Tibial artery (tissue), 4 donors: ENCODE data around the gene EFCAB6.

ENCODE experiments used
- DNase-seq, 2 donors: peaks; one replicate each; pipeline ENCODE4 v3.0.0-alpha.2; 2019
- H3K27ac ChIP-seq, 2 donors: fragments of 200-600 bp; sonication (generic) in 1 of 2; 1 replicate in 1 of 2; 2 replicates in 1 of 2; pipeline ENCODE4 v1.5.1; 2018 to 2019; ENCODE audit warnings: mild to moderate bottlenecking in 1 of 2
- H3K27me3 ChIP-seq, 2 donors: fragments of 200-600 bp; sonication (generic) in 1 of 2; one replicate each; pipeline versions ENCODE4 v1.5.1 to v1.6.0; 2016 to 2019
- H3K36me3 ChIP-seq, 3 donors: fragments of 200-600 bp; sonication (generic) in 2 of 3; one replicate each; pipeline ENCODE4 v1.5.1; 2016 to 2019; ENCODE audit warnings: mild to moderate bottlenecking in 2 of 3
- H3K4me1 ChIP-seq, 4 donors: fragments of 200-600 bp; sonication (generic) in 2 of 4; 1 replicate in 3 of 4; 2 replicates in 1 of 4; pipeline ENCODE4 v1.5.1; 2016 to 2019
- H3K4me3 ChIP-seq, 2 donors: fragments of 200-600 bp; sonication (generic) in 1 of 2; 1 replicate in 1 of 2; 2 replicates in 1 of 2; pipeline ENCODE4 v1.5.1; 2018 to 2019; ENCODE audit warnings: mild to moderate bottlenecking in 2 of 2
- H3K9me3 ChIP-seq, 3 donors: fragments of 200-600 bp; sonication (generic) in 1 of 3; one replicate each; pipeline ENCODE4 v1.5.1; 2016 to 2019
- intact Hi-C: fragments of 100-400 bp; cut with DNase I; formaldehyde crosslinking; loops from one replicate; pipeline ENCODE4 v1.15.0; 2023; ENCODE audit warnings: low total_unique reads
- TF ChIP-seq, protein P1 (sequence below), 2 experiments: fragments of 200-600 bp in 1 of 2; fragments of 450-650 bp in 1 of 2; IDR thresholded peaks; one replicate each; pipeline ENCODE4 v1.5.1; 2017 to 2019; ENCODE audit warnings: antibody characterized with exemption in 2 of 2, mild to moderate bottlenecking in 1 of 2, moderate library complexity in 1 of 2

EFCAB6 gene

DNA sequence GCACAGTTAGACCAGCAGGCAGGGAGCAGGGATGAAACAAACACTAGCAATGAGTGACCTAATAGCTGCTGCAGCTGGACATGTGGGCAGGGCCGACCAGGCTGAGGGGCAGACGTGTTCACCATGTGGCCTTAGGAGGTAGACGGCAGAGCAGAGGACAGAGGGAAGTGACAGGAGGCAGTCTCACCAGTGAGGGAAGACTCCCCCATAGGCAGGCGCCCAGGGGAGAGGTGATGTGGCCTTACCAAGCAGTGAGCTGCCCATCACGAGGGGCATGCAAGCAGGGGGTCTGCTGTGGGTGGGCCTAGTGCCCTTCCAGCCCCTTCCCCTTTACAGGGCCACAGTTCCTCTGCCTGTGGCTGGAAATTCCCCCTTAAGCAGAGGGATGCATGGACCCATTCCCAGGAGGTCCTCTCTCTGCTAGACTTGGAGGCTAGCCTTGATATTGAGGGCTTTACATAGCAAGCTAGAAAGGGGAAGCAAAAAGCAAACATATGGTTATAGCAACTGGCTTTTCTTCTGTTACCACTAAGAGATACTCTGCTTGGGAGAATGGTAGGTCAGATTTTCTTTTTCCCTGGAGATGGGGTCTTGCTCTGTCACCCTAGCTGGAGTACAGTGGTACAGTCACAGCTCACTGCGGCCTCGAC is 332.7 kb downstream of the EFCAB6 start:
- no peak for DNase-seq

More for the DNA sequence above, 332.7 kb downstream of the EFCAB6 start:
- Histone ChIP-seq H3K27ac (no peak overlapping the region), H3K4me1 (no peaks in the 10 kb centered on the region), H3K27me3 (peaks cover 0 to 24% of the 10 kb centered on the region in 2 donors), H3K4me3 (no peak overlapping the region), H3K36me3 (no peaks in the 10 kb centered on the region), H3K9me3 (no peaks in the 10 kb centered on the region)
- TF ChIP-seq, protein P1, sequence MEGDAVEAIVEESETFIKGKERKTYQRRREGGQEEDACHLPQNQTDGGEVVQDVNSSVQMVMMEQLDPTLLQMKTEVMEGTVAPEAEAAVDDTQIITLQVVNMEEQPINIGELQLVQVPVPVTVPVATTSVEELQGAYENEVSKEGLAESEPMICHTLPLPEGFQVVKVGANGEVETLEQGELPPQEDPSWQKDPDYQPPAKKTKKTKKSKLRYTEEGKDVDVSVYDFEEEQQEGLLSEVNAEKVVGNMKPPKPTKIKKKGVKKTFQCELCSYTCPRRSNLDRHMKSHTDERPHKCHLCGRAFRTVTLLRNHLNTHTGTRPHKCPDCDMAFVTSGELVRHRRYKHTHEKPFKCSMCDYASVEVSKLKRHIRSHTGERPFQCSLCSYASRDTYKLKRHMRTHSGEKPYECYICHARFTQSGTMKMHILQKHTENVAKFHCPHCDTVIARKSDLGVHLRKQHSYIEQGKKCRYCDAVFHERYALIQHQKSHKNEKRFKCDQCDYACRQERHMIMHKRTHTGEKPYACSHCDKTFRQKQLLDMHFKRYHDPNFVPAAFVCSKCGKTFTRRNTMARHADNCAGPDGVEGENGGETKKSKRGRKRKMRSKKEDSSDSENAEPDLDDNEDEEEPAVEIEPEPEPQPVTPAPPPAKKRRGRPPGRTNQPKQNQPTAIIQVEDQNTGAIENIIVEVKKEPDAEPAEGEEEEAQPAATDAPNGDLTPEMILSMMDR (IDR thresholded peaks at IDR 0.05): no peak
- intact Hi-C loops: no loop called here
